ENCODE results near the gene PARP12.

PARP12 gene

DNA sequence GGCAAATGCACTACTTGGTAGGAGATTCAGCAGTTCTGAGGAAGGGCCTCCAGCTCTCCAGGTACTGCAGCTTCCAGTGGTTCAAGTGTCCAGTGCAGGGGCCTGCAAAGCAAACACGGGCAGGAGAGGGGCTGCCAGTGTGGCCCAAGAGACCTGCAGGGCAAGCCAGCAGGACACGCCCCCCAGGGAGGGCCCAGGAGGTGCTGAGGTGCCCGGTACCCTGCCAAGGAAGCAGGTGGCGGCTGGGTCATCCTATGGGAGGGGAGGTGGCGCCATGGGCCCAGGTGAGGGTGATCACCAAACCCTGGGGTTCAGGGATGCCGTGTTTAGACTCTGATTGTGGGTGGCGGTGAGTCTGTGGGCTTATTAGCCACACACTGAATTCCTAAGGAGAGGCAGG, 45.7 kb downstream of the PARP12 start:
- no peak for DNase-seq (ENCODE audit: insufficient read length, low spot score)
- no peak for FAIRE-seq

DNA sequence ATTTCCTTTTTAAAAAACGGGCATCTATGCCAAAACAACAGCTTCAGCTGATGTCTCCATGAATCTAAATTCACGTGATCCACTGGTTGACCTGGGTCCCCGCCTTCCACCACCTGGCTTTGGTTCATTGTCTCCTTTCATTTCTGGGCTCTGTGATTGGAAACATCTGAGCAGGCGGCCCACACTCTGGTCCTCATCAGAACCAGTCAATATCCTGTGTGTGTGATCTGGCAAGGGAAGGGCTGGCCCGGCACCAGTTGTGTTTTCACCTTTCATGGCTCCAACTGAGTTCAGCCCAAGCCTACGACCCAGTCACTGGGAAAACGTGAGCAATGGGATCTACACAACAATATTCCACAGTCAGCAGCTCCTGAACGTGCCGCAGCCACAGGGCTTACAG, 46.2 kb downstream of the PARP12 start:
- no peak for FAIRE-seq
- no peak for DNase-seq (ENCODE audit: insufficient read length, low spot score)

DNA sequence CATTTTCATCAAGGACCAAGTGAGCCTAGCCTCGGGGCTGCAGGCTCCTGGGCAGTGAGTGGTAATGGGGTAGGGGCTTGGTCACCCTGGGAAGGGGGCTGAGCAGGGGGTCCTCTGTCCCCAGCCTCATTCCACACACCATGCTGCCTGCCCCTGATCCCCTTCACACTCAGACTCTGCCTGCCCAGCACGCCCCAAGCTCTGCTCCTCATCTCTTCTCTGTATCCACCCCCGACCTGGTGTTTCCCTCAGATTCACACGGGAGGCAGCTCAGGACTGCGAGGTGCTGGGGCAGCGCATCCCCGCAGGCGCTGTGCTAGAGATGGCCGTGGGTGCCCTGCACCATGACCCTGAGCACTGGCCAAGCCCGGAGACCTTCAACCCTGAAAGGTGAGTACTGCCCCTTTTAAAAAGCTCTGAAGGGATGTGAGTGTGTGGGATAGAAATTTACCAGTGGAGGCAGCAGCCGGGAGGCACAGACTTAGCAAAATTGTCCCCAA, 47.2 kb downstream of the PARP12 start:
- FAIRE-seq (no peak), DNase-seq (ENCODE audit: insufficient read length, low spot score) (no peak)

- FAIRE-seq = no peak
- no peak for DNase-seq (ENCODE audit: insufficient read length, low spot score)
These were observed 48.6 kb downstream of the PARP12 start for GRCh38 chr7:140014123-140014522.

DNA sequence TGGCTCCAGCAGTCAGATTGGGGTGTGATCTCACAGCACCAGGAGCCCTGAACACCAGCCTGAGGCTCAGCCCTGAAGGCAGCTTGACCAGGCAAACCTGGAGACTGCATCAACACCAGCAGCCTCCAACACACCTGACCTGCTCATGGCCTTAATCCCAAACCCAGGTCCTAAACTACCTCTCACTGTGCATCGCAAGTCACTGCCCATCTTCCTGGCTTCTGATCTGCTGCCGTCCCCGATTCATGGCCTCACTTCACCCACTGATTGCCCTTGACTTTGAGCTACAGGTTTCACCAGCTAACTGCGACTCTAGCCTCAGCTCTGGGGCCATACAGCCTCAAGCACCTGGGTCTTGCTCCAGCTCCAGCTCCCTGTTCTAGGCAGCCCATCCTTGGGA, 49.1 kb downstream of the PARP12 start:
- FAIRE-seq = no peak

GRCh38 chr7:140010194-140010895, 52.4 kb downstream of the PARP12 start:
- FAIRE-seq = no peak

More for the DNA sequence above, 49.1 kb downstream of the PARP12 start:
- DNase-seq (ENCODE audit: insufficient read length, low spot score) = no peak

GRCh38 chr7:140009735-140010134, 53.0 kb downstream of the PARP12 start:
- DNase-seq (ENCODE audit: insufficient read length, low spot score) = no peak
- no peak for FAIRE-seq

More at GRCh38 chr7:140010194-140010895, 52.4 kb downstream of the PARP12 start:
- DNase-seq (ENCODE audit: insufficient read length, low spot score) = no peak

GRCh38 chr7:140008755-140009610, 53.8 kb downstream of the PARP12 start:
- DNase-seq (ENCODE audit: insufficient read length, low spot score) = no peak
- FAIRE-seq = no peak

- no peak for FAIRE-seq
- DNase-seq (ENCODE audit: insufficient read length, low spot score) = no peak
These were observed 55.6 kb downstream of the PARP12 start for GRCh38 chr7:140007051-140007690.

GRCh38 chr7:140006600-140006999, 56.2 kb downstream of the PARP12 start:
- FAIRE-seq (no peak), DNase-seq (ENCODE audit: insufficient read length, low spot score) (no peak)

- peak; percentile 22 for DNase-seq (ENCODE audit: insufficient read length, low spot score)
- FAIRE-seq = no peak
These were observed 56.8 kb downstream of the PARP12 start for GRCh38 chr7:140005754-140006503.

DNA sequence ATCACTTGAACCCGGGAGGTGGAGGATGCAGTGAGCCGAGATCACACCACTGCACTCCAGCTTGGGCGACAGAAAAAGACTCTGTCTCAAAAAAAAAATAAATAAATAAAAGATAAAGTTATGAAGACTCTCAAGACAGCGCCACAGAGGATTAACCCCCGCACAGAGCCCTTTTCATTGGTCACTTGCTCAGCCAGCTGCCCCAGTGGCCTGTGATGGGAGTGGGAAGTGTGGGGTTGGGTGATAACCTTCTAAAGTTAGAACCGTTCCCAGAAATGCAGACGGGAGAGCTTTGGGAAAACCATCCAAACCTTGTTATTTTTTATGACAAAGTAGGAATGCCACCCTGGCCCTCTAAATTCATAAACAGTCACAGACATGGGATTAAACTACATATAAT, 57.4 kb downstream of the PARP12 start:
- DNase-seq (ENCODE audit: insufficient read length, low spot score) (no peak), FAIRE-seq (no peak)

DNA sequence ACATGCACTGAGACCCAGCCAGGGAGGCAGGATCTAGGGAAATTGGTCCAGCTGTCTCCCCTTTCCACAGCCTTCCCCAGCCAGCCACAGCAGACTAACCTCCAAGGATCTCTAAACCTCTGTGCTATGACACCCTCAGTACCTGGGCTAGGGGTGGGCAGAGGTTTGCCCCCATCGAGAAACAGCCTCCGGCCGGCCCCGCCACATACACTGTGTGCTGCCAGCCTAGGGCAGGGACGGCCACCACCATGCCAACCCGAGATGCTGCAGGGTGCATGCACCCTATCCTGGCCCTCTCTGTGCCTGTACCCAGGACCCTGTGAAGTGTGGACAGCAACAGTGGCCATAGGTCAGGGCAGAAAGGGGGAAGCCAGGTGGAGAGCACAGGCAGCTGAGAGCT, 58.1 kb downstream of the PARP12 start:
- FAIRE-seq (no peak), DNase-seq (ENCODE audit: insufficient read length, low spot score) (no peak)

DNA sequence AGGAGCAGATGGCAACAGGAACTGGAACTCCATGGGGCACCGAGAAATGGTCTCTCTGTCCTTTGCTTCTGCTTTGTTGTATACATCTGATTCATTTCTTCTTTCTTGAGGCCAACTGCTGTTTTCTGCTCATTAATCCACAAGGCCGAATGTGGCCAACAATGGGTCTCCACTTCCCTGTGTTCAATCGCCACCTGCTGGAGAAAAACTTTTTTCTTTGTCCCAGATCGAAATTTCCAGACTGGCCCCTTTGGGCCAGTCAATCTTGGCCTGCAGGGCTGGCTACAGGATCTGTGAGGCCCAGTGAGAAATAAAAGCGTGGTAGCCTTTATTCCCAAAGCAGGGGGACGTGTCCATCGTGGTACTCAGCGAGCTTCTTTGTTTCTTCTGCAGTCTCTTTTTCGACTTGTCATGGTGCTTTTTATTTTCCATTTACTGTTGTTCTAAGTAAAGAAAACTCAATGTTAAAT, 58.8 kb downstream of the PARP12 start:
- peak; percentile 46 for DNase-seq (ENCODE audit: insufficient read length, low spot score)
- no peak for FAIRE-seq

- no peak for DNase-seq (ENCODE audit: insufficient read length, low spot score)
- no peak for FAIRE-seq
These were observed 62.0 kb downstream of the PARP12 start for GRCh38 chr7:140000666-140001268.

GRCh38 chr7:139999516-139999915, 63.2 kb downstream of the PARP12 start:
- no peak for FAIRE-seq
- DNase-seq (ENCODE audit: insufficient read length, low spot score) = no peak

DNA sequence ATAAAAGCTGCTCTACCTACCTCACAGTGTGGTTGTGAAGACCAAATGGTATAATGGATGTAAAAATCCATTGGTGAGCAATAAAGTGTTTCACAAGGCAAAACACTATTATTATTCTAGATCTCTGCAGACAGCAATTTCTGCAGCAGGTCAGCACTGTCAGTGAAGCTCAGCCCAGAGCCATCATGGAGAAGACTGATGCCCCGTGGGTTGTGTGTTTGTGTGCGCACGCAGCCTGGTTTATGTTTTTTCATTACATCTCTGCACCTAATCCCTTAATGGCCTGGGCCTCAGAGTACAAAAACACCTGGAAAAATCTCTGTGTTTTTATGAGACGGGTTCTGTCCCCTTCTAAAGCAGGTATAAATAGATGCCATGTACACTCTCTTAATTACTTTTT, 64.2 kb downstream of the PARP12 start:
- FAIRE-seq (no peak), DNase-seq (ENCODE audit: insufficient read length, low spot score) (no peak)

DNA sequence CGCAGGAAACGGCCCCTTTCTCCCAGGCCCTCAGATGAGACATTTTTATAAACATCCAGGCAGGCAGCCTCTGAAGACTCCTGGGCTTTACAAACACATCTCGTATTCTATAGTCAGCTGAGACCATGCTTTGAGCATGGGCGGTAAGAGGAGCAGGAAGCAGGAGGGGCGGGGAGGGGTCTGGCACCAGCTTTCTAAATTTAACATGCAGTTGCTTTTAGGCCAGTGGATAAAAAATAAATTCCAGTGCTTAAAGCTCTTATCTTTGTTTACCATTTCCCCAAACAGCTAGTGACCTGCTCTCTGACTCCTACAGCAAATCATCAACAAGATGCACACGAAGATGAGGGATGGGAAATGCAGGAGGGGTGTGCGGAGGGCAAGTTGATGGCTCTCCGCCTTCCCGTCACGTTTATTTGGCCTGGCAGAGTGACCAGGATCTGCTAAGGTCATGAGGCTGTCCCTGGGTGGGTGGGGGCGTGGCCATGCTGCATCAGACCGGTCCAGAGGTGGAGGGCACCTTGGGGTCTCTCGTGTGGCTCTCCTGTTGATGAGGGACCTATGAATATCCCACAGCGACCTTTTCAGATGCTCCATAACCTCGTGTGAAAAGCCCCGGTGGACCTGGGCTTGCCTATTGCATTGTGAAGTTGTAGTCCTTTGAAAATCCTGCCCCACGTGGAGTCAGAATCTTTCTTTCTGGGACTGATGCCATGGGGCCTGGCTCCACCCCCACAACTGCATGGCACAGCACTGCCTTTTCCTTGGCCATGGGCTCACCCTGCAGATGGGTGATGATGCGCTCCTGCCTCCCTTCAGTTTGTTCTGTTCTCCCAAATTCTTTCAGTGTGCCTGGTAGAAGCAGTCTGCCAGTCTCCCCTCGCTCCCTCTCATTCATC, 67.5 kb downstream of the PARP12 start:
- no peak for FAIRE-seq
- no peak for DNase-seq (ENCODE audit: insufficient read length, low spot score)

GRCh38 chr7:139994356-139994755, 68.4 kb downstream of the PARP12 start:
- no peak for FAIRE-seq
- no peak for DNase-seq (ENCODE audit: insufficient read length, low spot score)

Data from HTR-8/SVneo (cell line).